HCT116 (cell line): Measurements from ENCODE around the gene PNMA5. TPM values are rescaled to one million over a fixed set of nuclear protein-coding genes. Genes with fewer than 3 reads are reported as not detected.

ENCODE experiments used
- ATAC-seq: fragments of 200-7000 bp; cut with Tn5 transposase; 2 replicates; pipeline ENCODE4 v1.9.1; 2020; ENCODE audit warnings: mild to moderate bottlenecking, moderate library complexity
- Bru-seq: library from RNA; stranded (reverse); fragments of 400-500 nt; gene quantifications from one replicate; lab custom pipeline; 2021; lab: Mats Ljungman, UMichigan
- BruChase-seq, 2 experiments: library from RNA; stranded (reverse); fragments of 400-500 nt; gene quantifications; one replicate each; lab custom pipeline; 2021; lab: Mats Ljungman, UMichigan
- BruUV-seq: library from RNA; stranded (reverse); fragments of 400-500 nt; replicated peaks from 2 replicates; lab custom pipeline; 2021; lab: Mats Ljungman, UMichigan
- CTCF ChIA-PET: fragments of 300-600 bp; sonication (Branson Sonifier 250); formaldehyde crosslinking; loops from one replicate; lab custom pipeline; 2021; ENCODE audit warnings: antibody characterized with exemption; lab: Charles Lee
- POLR2A ChIA-PET: fragments of 300-600, 350-600 bp; sonication (Branson Sonifier 250); formaldehyde crosslinking; loops from one replicate; lab custom pipeline; 2021; ENCODE audit warnings: antibody characterized with exemption; lab: Charles Lee
- RAD21 ChIA-PET, 2 experiments: fragments of 300-600 bp; sonication (Branson Sonifier 250); formaldehyde crosslinking; loops; one replicate each; lab custom pipeline; 2023; ENCODE audit warnings: low total read pairs in 2 of 2; ENCODE audit not compliant: uncharacterized antibody in 2 of 2, unreplicated experiment in 2 of 2, low non-redundant PET in 1 of 2; lab: Charles Lee
- DNase-seq: peaks from one replicate; pipeline ENCODE4 v3.0.0-alpha.2; 2010; ENCODE audit warnings: low read depth, low spot score
- H2AFZ ChIP-seq: fragments of 200-600 bp; shearing (Covaris generic), sonication (generic); 2 replicates; pipeline ENCODE4 v1.6.1; 2017; ENCODE audit warnings: low read depth, mixed run types, mixed read lengths, antibody characterized with exemption, low read length; ENCODE audit not compliant: poor library complexity, severe bottlenecking
- H3K27ac ChIP-seq: 2 replicates; pipeline ENCODE4 v1.5.1; 2012; ENCODE audit warnings: low read depth, low read length
- H3K27me3 ChIP-seq: fragments of 200-600 bp; sonication (generic); 2 replicates; pipeline ENCODE4 v1.6.1; 2016; ENCODE audit warnings: mixed run types, low read length, mixed read lengths; ENCODE audit not compliant: insufficient read depth
- H3K36me3 ChIP-seq, 2 experiments: fragments of 200-500 bp in 1 of 2; fragments of 200-600 bp in 1 of 2; sonication (Bioruptor generic) in 1 of 2; sonication (generic) in 1 of 2; 2 replicates each; pipeline versions ENCODE4 v1.5.1 to v1.6.1; 2014 to 2016; ENCODE audit warnings: low read length in 2 of 2, inconsistent platforms in 1 of 2, mixed read lengths in 1 of 2, mixed run types in 1 of 2; ENCODE audit not compliant: insufficient read depth in 2 of 2, control insufficient read depth in 1 of 2
- H3K4me1 ChIP-seq, 2 experiments: fragments of 200-600 bp in 1 of 2; sonication (generic) in 1 of 2; 2 replicates each; pipeline versions ENCODE4 v1.5.1 to v1.6.1; 2012 to 2017; ENCODE audit warnings: low read length in 2 of 2, inconsistent platforms in 1 of 2, mild to moderate bottlenecking in 1 of 2, mixed read lengths in 1 of 2, mixed run types in 1 of 2, moderate library complexity in 1 of 2; ENCODE audit not compliant: insufficient read depth in 2 of 2, control insufficient read depth in 1 of 2
- H3K4me2 ChIP-seq: fragments of 200-600 bp; sonication (generic); 2 replicates; pipeline ENCODE4 v1.6.1; 2017; ENCODE audit warnings: mixed run types, low read length, mixed read lengths
- H3K4me3 ChIP-seq, 2 experiments: fragments of 200-600 bp in 1 of 2; sonication (generic) in 1 of 2; replicated peaks in 1 of 2; 2 replicates each; pipeline ENCODE4 v1.5.1; 2011 to 2016; ENCODE audit warnings: low read length in 2 of 2, control low read depth in 1 of 2, low read depth in 1 of 2, mild to moderate bottlenecking in 1 of 2, mixed read lengths in 1 of 2, mixed run types in 1 of 2
- H3K79me2 ChIP-seq: fragments of 200-600 bp; sonication (generic); 2 replicates; pipeline ENCODE4 v1.6.1; 2017; ENCODE audit warnings: mild to moderate bottlenecking, mixed run types, low read length, moderate library complexity, mixed read lengths; ENCODE audit not compliant: insufficient read depth
- H3K9ac ChIP-seq: fragments of 200-600 bp; sonication (generic); 2 replicates; pipeline ENCODE4 v1.6.1; 2016; ENCODE audit warnings: low read length, mixed read lengths
- H3K9me2 ChIP-seq: fragments of 200-600 bp; sonication (generic), shearing (Covaris generic); 2 replicates; pipeline ENCODE4 v1.6.1; 2017; ENCODE audit warnings: mixed run types, mild to moderate bottlenecking, moderate library complexity; ENCODE audit not compliant: insufficient read depth
- H3K9me3 ChIP-seq, 2 experiments: fragments of 200-500 bp in 1 of 2; fragments of 200-600 bp in 1 of 2; sonication (Bioruptor generic) in 1 of 2; sonication (generic) in 1 of 2; 2 replicates each; pipeline ENCODE4 v1.6.1; 2014 to 2017; ENCODE audit warnings: low read length in 2 of 2, mixed read lengths in 2 of 2, inconsistent platforms in 1 of 2, low read depth in 1 of 2, mild to moderate bottlenecking in 1 of 2, mixed run types in 1 of 2, moderate library complexity in 1 of 2; ENCODE audit not compliant: control insufficient read depth in 1 of 2, insufficient read depth in 1 of 2
- H4K20me1 ChIP-seq: fragments of 200-600 bp; sonication (generic), shearing (Covaris generic); 2 replicates; pipeline ENCODE4 v1.6.1; 2017; ENCODE audit warnings: mixed run types, mild to moderate bottlenecking, moderate library complexity; ENCODE audit not compliant: insufficient read depth
- EGR1 ChIP-seq: IDR thresholded peaks from 2 replicates; pipeline ENCODE4 v1.6.1; 2012; ENCODE audit warnings: low read depth
- JUND ChIP-seq: IDR thresholded peaks from 2 replicates; pipeline ENCODE4 v1.6.1; 2012
- POLR2A ChIP-seq: IDR thresholded peaks from 2 replicates; pipeline ENCODE4 v1.7.0; 2011; ENCODE audit warnings: borderline replicate concordance; ENCODE audit not compliant: insufficient read depth, insufficient read length; ENCODE audit errors: extremely low read depth
- POLR2AphosphoS5 ChIP-seq: IDR thresholded peaks from 2 replicates; pipeline ENCODE4 v1.6.1; 2011; ENCODE audit warnings: mild to moderate bottlenecking, low read depth, low read length, moderate library complexity
- RAD21 ChIP-seq: IDR thresholded peaks from 2 replicates; pipeline ENCODE4 v1.6.1; 2012; ENCODE audit warnings: low read depth, mild to moderate bottlenecking
- REST ChIP-seq: IDR thresholded peaks from 2 replicates; pipeline ENCODE4 v1.6.1; 2012; ENCODE audit warnings: low read depth
- SP1 ChIP-seq: IDR thresholded peaks from 2 replicates; pipeline ENCODE4 v1.6.1; 2012; ENCODE audit warnings: low read depth
- SRF ChIP-seq: IDR thresholded peaks from 2 replicates; pipeline ENCODE4 v1.6.1; 2012; ENCODE audit warnings: low read depth
- TCF7L2 ChIP-seq: IDR thresholded peaks from 2 replicates; pipeline ENCODE4 v1.7.0; 2011; ENCODE audit warnings: borderline replicate concordance, inconsistent platforms; ENCODE audit not compliant: insufficient read depth, insufficient read length; ENCODE audit errors: extremely low read depth
- YY1 ChIP-seq: IDR thresholded peaks from 2 replicates; pipeline ENCODE4 v1.6.1; 2011; ENCODE audit warnings: low read length, low read depth, moderate library complexity, mild to moderate bottlenecking; ENCODE audit not compliant: insufficient replicate concordance; ENCODE audit errors: extremely low read depth
- intact Hi-C: fragments of 100-400 bp; cut with micrococcal nuclease; formaldehyde crosslinking; loops from 2 replicates; pipeline ENCODE4 v1.10.0; 2022
- long read RNA-seq: library from polyadenylated mRNA; unstranded; transcript quantifications from one replicate; pipeline ENCODE4 v2.0.0, GENCODE V29; 2021; ENCODE audit not compliant: unreplicated experiment
- polyA plus RNA-seq: library from polyadenylated mRNA; unstranded; fragments of >200 nt; gene quantifications from 2 replicates; pipeline ENCODE4 v1.2.1, GENCODE V29; 2012; ENCODE audit warnings: missing spikeins
- total RNA-seq: library from RNA; stranded (reverse); gene quantifications from one replicate; pipeline ENCODE4 v1.2.1, GENCODE V29; 2021; ENCODE audit not compliant: unreplicated experiment
- TF ChIP-seq, protein P1 (sequence below), 3 experiments: fragments of 200-600 bp in 1 of 3; sonication (generic) in 1 of 3; IDR thresholded peaks in 2 of 3; conservative IDR thresholded peaks in 1 of 3; 2 replicates each; pipeline ENCODE4 v1.5.1; 2012 to 2017; ENCODE audit warnings: low read depth in 2 of 3, low read length in 2 of 3, antibody characterized with exemption in 1 of 3, borderline replicate concordance in 1 of 3, control low read depth in 1 of 3, mild to moderate bottlenecking in 1 of 3, mixed read lengths in 1 of 3, mixed run types in 1 of 3, moderate library complexity in 1 of 3; ENCODE audit not compliant: insufficient read depth in 1 of 3

The PNMA5 gene
- not detected for total RNA-seq
- polyA plus RNA-seq, result 0.12 and 0.21 TPM in 2 replicates
- not detected for Bru-seq, nascent RNA
- BruChase-seq, experiment 1, labeled RNA remaining after a 6-hour chase, result not detected
- not detected for BruChase-seq, experiment 2, labeled RNA remaining after a 2-hour chase
- long read RNA-seq, result 0 reads

DNA sequence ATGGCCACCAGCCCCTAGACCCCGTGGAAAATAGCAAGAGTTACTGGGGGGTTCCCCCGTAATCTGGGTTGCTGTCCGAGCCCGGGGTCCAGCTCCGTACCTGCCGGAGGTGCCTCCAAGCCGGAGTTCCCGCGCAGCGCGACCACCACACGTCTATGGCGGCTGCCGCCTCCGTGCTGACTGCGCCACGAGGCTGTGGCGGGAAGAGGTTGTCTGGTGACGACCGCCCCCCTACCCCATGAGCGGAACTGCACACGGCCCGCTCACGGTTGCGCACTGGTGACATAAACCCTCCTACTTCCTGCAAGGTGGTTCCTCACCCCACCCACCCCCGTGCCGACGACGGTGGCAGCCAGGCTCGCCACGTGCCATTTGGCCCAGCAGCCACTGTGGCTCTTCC, at the start of gene PNMA5:
PNMA5 (minus strand) TSS at position 184 of the 400 bp plus-strand sequence. CDS start 2,518 bp downstream, outside the sequence.
- Histone ChIP-seq H3K36me3 (no peaks in the 10 kb centered on the region), H3K27me3 (no peaks in the 10 kb centered on the region), H3K4me1 (no peaks in the 10 kb centered on the region), H3K9me2 (no peaks in the 10 kb centered on the region), H3K9me3 (no peaks in the 10 kb centered on the region), H3K4me3 (no peak within 1 kb of the TSS), H2AFZ (no peak within 1 kb of the TSS), H3K4me2 (no peak within 1 kb of the TSS), H4K20me1 (no peaks in the 10 kb centered on the region), H3K27ac (no peak within 1 kb of the TSS), H3K9ac (no peak within 1 kb of the TSS), H3K79me2 (no peaks in the 10 kb centered on the region)
- ATAC-seq (no peak), DNase-seq (no peak)
- intact Hi-C loops, result no loop called here
- CTCF ChIA-PET, result no interaction called here
- POLR2A ChIA-PET, result no interaction called here
- RAD21 ChIA-PET, result no interaction called here
- BruUV-seq, result no TSS peak
- TF ChIP-seq EGR1 (no peak), SRF (no peak), SP1 (no peak), RAD21 (no peak), REST (no peak), JUND (no peak), TCF7L2 (no peak), POLR2A (no peak), POLR2AphosphoS5 (no peak), YY1 (no peak)
- TF ChIP-seq, protein P1, sequence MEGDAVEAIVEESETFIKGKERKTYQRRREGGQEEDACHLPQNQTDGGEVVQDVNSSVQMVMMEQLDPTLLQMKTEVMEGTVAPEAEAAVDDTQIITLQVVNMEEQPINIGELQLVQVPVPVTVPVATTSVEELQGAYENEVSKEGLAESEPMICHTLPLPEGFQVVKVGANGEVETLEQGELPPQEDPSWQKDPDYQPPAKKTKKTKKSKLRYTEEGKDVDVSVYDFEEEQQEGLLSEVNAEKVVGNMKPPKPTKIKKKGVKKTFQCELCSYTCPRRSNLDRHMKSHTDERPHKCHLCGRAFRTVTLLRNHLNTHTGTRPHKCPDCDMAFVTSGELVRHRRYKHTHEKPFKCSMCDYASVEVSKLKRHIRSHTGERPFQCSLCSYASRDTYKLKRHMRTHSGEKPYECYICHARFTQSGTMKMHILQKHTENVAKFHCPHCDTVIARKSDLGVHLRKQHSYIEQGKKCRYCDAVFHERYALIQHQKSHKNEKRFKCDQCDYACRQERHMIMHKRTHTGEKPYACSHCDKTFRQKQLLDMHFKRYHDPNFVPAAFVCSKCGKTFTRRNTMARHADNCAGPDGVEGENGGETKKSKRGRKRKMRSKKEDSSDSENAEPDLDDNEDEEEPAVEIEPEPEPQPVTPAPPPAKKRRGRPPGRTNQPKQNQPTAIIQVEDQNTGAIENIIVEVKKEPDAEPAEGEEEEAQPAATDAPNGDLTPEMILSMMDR (IDR thresholded peaks at IDR 0.05 in 2 of 3, conservative IDR thresholded peaks at IDR 0.05 in 1 of 3; ENCODE audit: borderline replicate concordance in 1 of 3, insufficient read depth in 1 of 3, low read depth in 2 of 3, low read length in 2 of 3), result no peak
